ENCODE results near the gene MOCS2. TPM values are rescaled to one million over a fixed set of nuclear protein-coding genes. Genes with fewer than 3 reads are reported as not detected.

The MOCS2 gene
- total and polyA plus RNA-seq, 2 of the 8 experiments (the other 6 are each of a cell fraction or from before 2014, with no cell fraction given), result 6.7 to 16.1 TPM

DNA sequence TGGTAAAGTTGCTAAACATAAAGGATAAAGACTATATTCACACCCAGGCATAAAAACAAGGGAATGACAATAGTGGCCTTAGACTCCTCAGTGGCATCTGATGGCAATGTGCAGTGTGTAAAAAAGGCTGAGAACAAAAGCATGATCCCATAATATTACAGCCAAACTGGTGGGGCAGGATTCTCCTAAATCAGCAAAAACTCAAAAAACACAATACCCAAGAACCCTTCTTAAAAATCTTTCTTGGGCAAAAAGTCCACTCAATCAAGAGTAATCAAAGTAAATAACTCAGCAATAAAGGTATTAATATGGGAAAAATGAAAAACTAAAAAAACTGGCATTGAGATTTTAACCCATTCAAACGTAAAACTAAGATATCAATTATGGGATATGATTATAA is 1.6 kb upstream of the MOCS2 start:
- ChIA-PET POLR2A (ENCODE audit: partially characterized antibody) (no interaction called here), CTCF (ENCODE audit: partially characterized antibody) (no interaction called here)
- no peak overlapping the region for H2BK12ac ChIP-seq (ENCODE audit: low read depth, low read length)
- no peaks in the 10 kb centered on the region for H3K36me3 ChIP-seq (ENCODE audit: control insufficient read depth in 2 of 4, insufficient read depth in 4 of 4, low read length in 3 of 4)
- no peak overlapping the region for H2BK20ac ChIP-seq (ENCODE audit: low read length)
- no peak overlapping the region for H2BK15ac ChIP-seq (ENCODE audit: low read length)
- no peaks in the 10 kb centered on the region for H3K79me2 ChIP-seq (ENCODE audit: control insufficient read depth in 1 of 2, insufficient read depth in 2 of 2, low read length in 2 of 2)
- peaks cover 0 to 5% (median 0%) of the 10 kb centered on the region in 4 experiments; a peak in 4 of 7 replicates for H3K4me1 ChIP-seq (replicated peaks in 1 of 4; ENCODE audit: control insufficient read depth in 3 of 4, insufficient read depth in 4 of 4, low read length in 3 of 4)
- no peak overlapping the region for H4K5ac ChIP-seq (ENCODE audit: insufficient read length, low read depth, low read length)
- FAIRE-seq (no peak), DNase-seq (ENCODE audit: low read depth in 1 of 2, low spot score in 2 of 2) (no peak)
- no peak overlapping the region for H3K4ac ChIP-seq (replicated peaks; ENCODE audit: insufficient read length, low read depth, low read length)
- H4K91ac ChIP-seq (replicated peaks; ENCODE audit: insufficient read length, low read length), result no peak overlapping the region
- H3K4me3 ChIP-seq (ENCODE audit: extremely low read depth in 1 of 4, insufficient read depth in 2 of 4, low read depth in 3 of 4, low read length in 4 of 4), result no peak overlapping the region
- no peak overlapping the region for H2BK120ac ChIP-seq (replicated peaks; ENCODE audit: low read depth, low read length)
- no peaks in the 10 kb centered on the region for H4K20me1 ChIP-seq (replicated peaks in 1 of 2; ENCODE audit: control insufficient read depth in 1 of 2, insufficient read depth in 2 of 2, low read length in 2 of 2)
- no peak overlapping the region for H2BK5ac ChIP-seq (ENCODE audit: low read depth, low read length)
- peaks cover 7% of the 10 kb centered on the region; the same call in 1 of the 2 replicates for H3K23me2 ChIP-seq (ENCODE audit: low read depth, low read length)
- no peaks in the 10 kb centered on the region; the same call in 1 of the 2 replicates for H3K79me1 ChIP-seq (ENCODE audit: low read depth, low read length)
- H2AFZ ChIP-seq (ENCODE audit: low read length), result no peak overlapping the region
- H3K27me3 ChIP-seq (replicated peaks in 1 of 4; ENCODE audit: control insufficient read depth in 3 of 4, extremely low read depth in 1 of 4, insufficient read depth in 3 of 4, low read length in 3 of 4), result no peaks in the 10 kb centered on the region
- H2AK5ac ChIP-seq (ENCODE audit: low read depth, low read length), result no peak overlapping the region
- H3K27ac ChIP-seq (ENCODE audit: low read depth, low read length), result no peak overlapping the region
- H3K4me2 ChIP-seq (ENCODE audit: insufficient read depth in 1 of 2, low read depth in 2 of 2, low read length in 2 of 2), result peak overlapping the region in 1 of 2 experiments; percentile 94; a peak in 1 of 4 replicates
- no peak overlapping the region for H4K8ac ChIP-seq (ENCODE audit: extremely low read depth, insufficient read depth, low read length)
- H3K9me3 ChIP-seq (ENCODE audit: insufficient read depth in 2 of 2, low read depth in 1 of 2, low read length in 1 of 2), result no peaks in the 10 kb centered on the region
- H3K18ac ChIP-seq (ENCODE audit: extremely low read depth, low read length), result no peak overlapping the region
- 89% methylated on average over 1 of the region's 1 CpG; no CpG with 5 or more reads in 1 of the 2 experiments for WGBS, 2 experiments (ENCODE audit: extremely low coverage in 1 of 2, insufficient coverage in 1 of 2, insufficient read length in 1 of 2, insufficient replicate concordance in 2 of 2, low coverage in 1 of 2, low lambda C conversion rate in 2 of 2, missing lambda C conversion rate in 1 of 2)
- no peak overlapping the region for H3K9ac ChIP-seq (replicated peaks in 1 of 4; ENCODE audit: extremely low read depth in 1 of 4, low read depth in 3 of 4, low read length in 3 of 4)
- no peak overlapping the region for H3K14ac ChIP-seq (ENCODE audit: insufficient read length)
- H3K23ac ChIP-seq (ENCODE audit: insufficient read length), result no peak overlapping the region
- H3K56ac ChIP-seq (replicated peaks; ENCODE audit: insufficient read length, low read depth, low read length), result no peak overlapping the region
- TF ChIP-seq TAF1 (IDR thresholded peaks at IDR 0.05; ENCODE audit: low read depth, low read length) (no peak), JUND (IDR thresholded peaks at IDR 0.05; ENCODE audit: low read length) (no peak), CHD2 (IDR thresholded peaks at IDR 0.05; ENCODE audit: low read length) (no peak)
